T1000 (cell line): ENCODE data around the gene DHDDS.

ENCODE experiments used
- DNase-seq: peaks from one replicate; lab custom pipeline; 2025; ENCODE audit warnings: mixed read lengths; lab: John Stamatoyannopoulos, UW

DHDDS gene

GRCh38 chr1:26418865-26419349, 13.2 kb upstream of the DHDDS start:
- no peak for DNase-seq

- no peak for DNase-seq
These were observed 12.6 kb upstream of the DHDDS start for GRCh38 chr1:26419494-26419893.

GRCh38 chr1:26429721-26430120, 2.4 kb upstream of the DHDDS start:
- DNase-seq = no peak

- DNase-seq = no peak
These were observed 672 bp downstream of the DHDDS start for GRCh38 chr1:26432793-26433192.

GRCh38 chr1:26434161-26434752, 2.1 kb downstream of the DHDDS start:
- DNase-seq = no peak

GRCh38 chr1:26438041-26438440, 5.9 kb downstream of the DHDDS start:
- DNase-seq = no peak

GRCh38 chr1:26440259-26440658, 8.1 kb downstream of the DHDDS start:
- DNase-seq = no peak

- no peak for DNase-seq
These were observed 17.7 kb downstream of the DHDDS start for GRCh38 chr1:26449868-26450267.

GRCh38 chr1:26450908-26451307, 18.8 kb downstream of the DHDDS start:
- no peak for DNase-seq

- DNase-seq = no peak
These were observed 20.5 kb downstream of the DHDDS start for GRCh38 chr1:26452459-26453183.

- DNase-seq = no peak
These were observed 27.0 kb downstream of the DHDDS start for GRCh38 chr1:26459148-26459547.

GRCh38 chr1:26459573-26460031, 27.5 kb downstream of the DHDDS start:
- DNase-seq = no peak

- no peak for DNase-seq
These were observed 36.8 kb downstream of the DHDDS start for GRCh38 chr1:26468911-26469310.

- DNase-seq = no peak
These were observed 37.4 kb downstream of the DHDDS start for GRCh38 chr1:26469558-26469957.

GRCh38 chr1:26470878-26471497, 38.9 kb downstream of the DHDDS start:
- DNase-seq = no peak

- peak; percentile 75 for DNase-seq
These were observed 39.6 kb downstream of the DHDDS start for GRCh38 chr1:26471498-26472319.

GRCh38 chr1:26472320-26472900, 40.3 kb downstream of the DHDDS start, which contains the start of gene HMGN2:
Gene HMGN2 (plus strand): TSS chr1:26472440. CDS start chr1:26472613, 173 bp downstream.
- peak; percentile 81 for DNase-seq

GRCh38 chr1:26472901-26473845, 41.1 kb downstream of the DHDDS start:
- DNase-seq = peak; percentile 91

GRCh38 chr1:26474818-26475217, 42.7 kb downstream of the DHDDS start:
- no peak for DNase-seq

GRCh38 chr1:26475989-26476388, 43.9 kb downstream of the DHDDS start:
- no peak for DNase-seq

GRCh38 chr1:26476958-26477357, 44.8 kb downstream of the DHDDS start:
- DNase-seq = no peak
